K562 (cell line): ENCODE measurements around the gene CDC5L.

ENCODE experiments used
- ETV6 ChIP-seq, 3 experiments: fragments of 150-350 bp in 1 of 3; sonication (generic) in 1 of 3; formaldehyde crosslinking in 1 of 3; IDR thresholded peaks; 2 replicates each; pipeline versions ENCODE4 v1.6.1 to v1.8.0; 2014 to 2022; ENCODE audit warnings: borderline replicate concordance in 2 of 3, low read depth in 2 of 3, antibody characterized with exemption in 1 of 3, low read length in 1 of 3, mild to moderate bottlenecking in 1 of 3, missing genetic modification reagents in 1 of 3
- TF ChIP-seq, protein P1 (sequence below), 3 experiments: IDR thresholded peaks in 2 of 3; conservative IDR thresholded peaks in 1 of 3; 2 replicates each; pipeline ENCODE4 v1.5.1; 2011 to 2012; ENCODE audit warnings: low read length in 3 of 3, mild to moderate bottlenecking in 3 of 3, control low read depth in 2 of 3, improper control_type of control experiment in 1 of 3, inconsistent platforms in 1 of 3, low read depth in 1 of 3, mixed read lengths in 1 of 3, moderate library complexity in 1 of 3; ENCODE audit not compliant: insufficient read depth in 2 of 3

DNA sequence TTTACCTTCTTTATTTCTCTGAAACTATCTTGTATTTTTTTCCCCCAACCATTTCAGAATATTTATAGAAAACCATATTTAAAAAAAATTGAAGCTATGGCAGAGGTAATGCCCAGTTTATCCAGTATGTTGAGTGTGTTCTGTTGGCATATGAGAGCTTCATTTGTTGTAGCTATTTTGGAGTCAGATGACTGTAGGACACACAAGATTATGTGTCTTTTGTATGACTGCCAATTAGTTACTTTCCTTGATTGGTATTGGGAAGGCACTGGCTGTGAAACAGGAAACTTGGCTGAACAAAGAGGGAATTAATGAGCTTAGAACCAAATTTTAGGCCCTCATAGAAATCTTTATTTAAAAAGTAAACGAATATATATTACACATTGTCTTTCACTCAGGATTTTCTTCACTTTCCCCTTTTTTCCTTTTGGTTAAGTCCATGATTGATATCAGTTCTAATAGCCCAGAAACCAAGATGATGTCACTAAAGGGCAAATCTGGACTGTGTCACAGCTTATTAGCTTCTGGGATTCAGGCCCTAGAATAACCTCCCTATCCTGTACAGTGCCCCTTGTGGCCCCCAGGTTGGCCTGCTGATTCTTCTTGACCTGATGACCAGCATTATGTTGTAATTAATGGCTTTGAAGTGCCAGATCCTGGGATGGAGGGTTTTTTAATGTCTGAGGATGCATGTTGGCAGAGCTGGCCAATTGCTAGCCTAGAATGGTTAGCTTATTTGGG is 10.1 kb downstream of the CDC5L start:
- TF ChIP-seq, protein P1, sequence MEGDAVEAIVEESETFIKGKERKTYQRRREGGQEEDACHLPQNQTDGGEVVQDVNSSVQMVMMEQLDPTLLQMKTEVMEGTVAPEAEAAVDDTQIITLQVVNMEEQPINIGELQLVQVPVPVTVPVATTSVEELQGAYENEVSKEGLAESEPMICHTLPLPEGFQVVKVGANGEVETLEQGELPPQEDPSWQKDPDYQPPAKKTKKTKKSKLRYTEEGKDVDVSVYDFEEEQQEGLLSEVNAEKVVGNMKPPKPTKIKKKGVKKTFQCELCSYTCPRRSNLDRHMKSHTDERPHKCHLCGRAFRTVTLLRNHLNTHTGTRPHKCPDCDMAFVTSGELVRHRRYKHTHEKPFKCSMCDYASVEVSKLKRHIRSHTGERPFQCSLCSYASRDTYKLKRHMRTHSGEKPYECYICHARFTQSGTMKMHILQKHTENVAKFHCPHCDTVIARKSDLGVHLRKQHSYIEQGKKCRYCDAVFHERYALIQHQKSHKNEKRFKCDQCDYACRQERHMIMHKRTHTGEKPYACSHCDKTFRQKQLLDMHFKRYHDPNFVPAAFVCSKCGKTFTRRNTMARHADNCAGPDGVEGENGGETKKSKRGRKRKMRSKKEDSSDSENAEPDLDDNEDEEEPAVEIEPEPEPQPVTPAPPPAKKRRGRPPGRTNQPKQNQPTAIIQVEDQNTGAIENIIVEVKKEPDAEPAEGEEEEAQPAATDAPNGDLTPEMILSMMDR (IDR thresholded peaks at IDR 0.05 in 2 of 3, conservative IDR thresholded peaks at IDR 0.05 in 1 of 3; ENCODE audit: insufficient read depth in 2 of 3, low read depth in 1 of 3, low read length in 3 of 3), result peak in 2 of 3 experiments; percentile 21 to 35; a peak in 3 of 6 replicates
- TF ChIP-seq ETV6 (IDR thresholded peaks at IDR 0.05; ENCODE audit: borderline replicate concordance in 1 of 2, low read depth in 2 of 2, low read length in 1 of 2) (no peak), ETV6 (CRISPR knock-in tag; IDR thresholded peaks at IDR 0.05; ENCODE audit: borderline replicate concordance) (no peak)
